Stomach (tissue), 9 donors: Measurements from ENCODE around the gene DCXR. TPM values are rescaled to one million over a fixed set of nuclear protein-coding genes. Genes with fewer than 3 reads are reported as not detected.

Experiments
- DNase-seq, 2 donors: peaks; one replicate each; pipeline versions ENCODE4 v3.0.0 to v3.0.0-alpha.2; 2013 to 2019
- H3K27ac ChIP-seq, 5 donors: fragments of 200-600 bp in 4 of 5; sonication (generic) in 4 of 5; one replicate each; pipeline ENCODE4 v1.5.1; 2013 to 2019; ENCODE audit warnings: mild to moderate bottlenecking in 1 of 5, moderate library complexity in 1 of 5
- H3K27me3 ChIP-seq, 3 donors: fragments of 200-600 bp; sonication (generic); one replicate each; pipeline ENCODE4 v1.5.1; 2017 to 2019; ENCODE audit warnings: mixed run types in 1 of 3
- H3K36me3 ChIP-seq, 4 donors: fragments of 200-600 bp; sonication (generic); 1 replicate in 3 of 4; 2 replicates in 1 of 4; pipeline ENCODE4 v1.5.1; 2016 to 2019
- H3K4me1 ChIP-seq, 4 donors: fragments of 200-600 bp; sonication (generic); one replicate each; pipeline ENCODE4 v1.5.1; 2016 to 2019
- H3K4me3 ChIP-seq, 4 donors: fragments of 200-600 bp; sonication (generic) in 3 of 4; one replicate each; pipeline ENCODE4 v1.5.1; 2016 to 2019; ENCODE audit warnings: mild to moderate bottlenecking in 1 of 4
- H3K9me3 ChIP-seq, 4 donors: fragments of 200-600 bp; sonication (generic); one replicate each; pipeline ENCODE4 v1.5.1; 2016 to 2019
- EP300 ChIP-seq: sonication (generic); formaldehyde crosslinking; IDR thresholded peaks from one replicate; pipeline ENCODE4 v1.6.1; 2017; ENCODE audit warnings: antibody characterized with exemption
- POLR2A ChIP-seq, 4 donors: fragments of 450-650 bp; IDR thresholded peaks; one replicate each; pipeline ENCODE4 v1.6.1; 2016; ENCODE audit warnings: antibody characterized with exemption in 4 of 4, control low read depth in 2 of 4, mild to moderate bottlenecking in 1 of 4, moderate library complexity in 1 of 4
- POLR2AphosphoS5 ChIP-seq, 3 donors: sonication (generic); formaldehyde crosslinking; IDR thresholded peaks; one replicate each; pipeline ENCODE4 v1.6.1; 2016; ENCODE audit warnings: antibody characterized with exemption in 3 of 3
- WGBS, 5 donors: extraction: QIAGEN DNeasy Blood & Tissue Kit in 3 of 5; methylation state at CpG; one replicate each; pipeline versions ENCODE4 v1.1.5 to v1.1.7; 2013 to 2018; 5-methylcytosine and 5-hydroxymethylcytosine counted together
- intact Hi-C: fragments of 100-400 bp; cut with DNase I; formaldehyde crosslinking; loops from one replicate; pipeline ENCODE4 v1.15.1; 2023; ENCODE audit warnings: low total_unique reads
- polyA plus RNA-seq, 3 donors: library from polyadenylated mRNA; stranded (reverse); fragments of 200-250 nt; gene quantifications; one replicate each; pipeline ENCODE4 v1.2.3, GENCODE V29; 2013
- total RNA-seq, 5 donors: library from RNA; depleted of rRNA; stranded (reverse); fragments of >200 nt; gene quantifications; one replicate each; pipeline versions ENCODE4 v1.1.0 to v1.2.3, GENCODE V29; 2014 to 2016
- TF ChIP-seq, protein P1 (sequence below), 7 experiments: fragments of 450-650 bp in 4 of 7; fragments of 200-600 bp in 3 of 7; sonication (generic) in 3 of 7; IDR thresholded peaks; one replicate each; pipeline ENCODE4 v1.5.1; 2016 to 2019; ENCODE audit warnings: antibody characterized with exemption in 7 of 7, control low read depth in 2 of 7, mild to moderate bottlenecking in 1 of 7
- donor health status: healthy with polysubstance abuse.
- donor health status: Bipolar disorder and iron deficiency.
- donor health status: healthy.

The DCXR gene
- total and polyA plus RNA-seq, 8 donors, result 11.1 to 461 (median 231) TPM

DNA sequence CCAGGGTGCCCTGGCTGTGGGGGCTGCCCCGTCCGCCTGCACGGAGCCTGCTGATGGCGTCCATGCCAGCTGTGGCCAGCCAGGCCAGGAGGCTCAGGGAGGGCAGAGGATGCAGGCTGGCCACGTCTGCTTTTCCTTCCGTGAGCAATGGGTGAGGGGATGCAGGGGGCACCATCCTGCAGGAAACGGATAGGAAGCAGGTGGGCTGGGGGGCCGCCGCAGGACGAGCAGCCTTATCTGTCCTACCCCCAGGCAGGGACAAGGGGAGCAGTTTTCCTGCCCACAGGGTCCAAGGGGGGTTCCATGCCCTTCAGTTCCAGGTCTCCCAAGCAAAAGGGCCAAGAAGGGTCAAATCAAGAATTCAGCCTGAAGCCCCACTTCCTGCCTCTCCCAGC is 21.4 kb upstream of the DCXR start:
- H3K36me3 ChIP-seq, result peaks cover 81 to 100% (median 100%) of the 10 kb centered on the region in 4 donors
- WGBS, 5 donors, result 74 to 89% (median 85%) methylated on average over 10 of the region's 10 CpGs
- intact Hi-C loops, result no loop called here

DNA sequence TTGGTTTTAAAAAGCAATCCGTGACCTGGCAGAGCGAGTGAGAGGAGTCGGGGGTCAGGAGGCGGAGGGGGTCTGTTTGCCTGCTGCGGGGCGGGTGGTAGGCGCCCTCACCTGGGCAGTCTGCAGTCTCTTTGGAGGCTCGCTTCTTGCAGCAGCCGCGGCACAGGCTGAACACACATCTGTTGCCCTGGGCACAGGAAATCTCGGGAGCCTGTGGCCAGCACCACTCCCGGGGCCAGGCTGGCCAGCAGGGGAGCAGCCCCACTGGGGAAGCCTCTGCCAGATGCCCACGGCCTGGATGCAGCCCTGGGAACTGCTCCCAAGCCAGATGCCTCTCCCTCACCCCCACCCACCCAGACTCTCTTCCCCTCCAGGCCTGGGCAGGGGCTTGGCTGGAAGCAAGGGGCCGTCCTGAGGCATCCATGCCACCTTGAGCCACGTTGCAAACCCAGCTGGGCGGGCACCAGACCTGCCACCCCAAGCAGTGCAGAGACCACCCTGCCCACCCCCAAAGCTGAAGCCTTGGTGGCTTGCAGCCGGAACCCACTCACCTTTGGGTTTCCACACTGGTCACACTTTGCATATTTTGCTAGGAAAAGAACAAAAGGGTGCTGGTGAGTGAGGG is 20.8 kb upstream of the DCXR start:
- intact Hi-C loops, result no loop called here
- peaks cover 80 to 100% (median 99%) of the 10 kb centered on the region in 4 donors for H3K36me3 ChIP-seq
- WGBS, 5 donors, result 61 to 83% (median 63%) methylated on average over 10 to 17 of the region's 17 CpGs
- no peak overlapping the region for H3K4me3 ChIP-seq
- H3K27me3 ChIP-seq, result no peaks in the 10 kb centered on the region
- peaks cover 6 to 26% (median 15%) of the 10 kb centered on the region in 4 donors for H3K4me1 ChIP-seq
- H3K27ac ChIP-seq, result peak overlapping the region in 1 of 5 donors; percentile 5
- TF ChIP-seq, protein P1, sequence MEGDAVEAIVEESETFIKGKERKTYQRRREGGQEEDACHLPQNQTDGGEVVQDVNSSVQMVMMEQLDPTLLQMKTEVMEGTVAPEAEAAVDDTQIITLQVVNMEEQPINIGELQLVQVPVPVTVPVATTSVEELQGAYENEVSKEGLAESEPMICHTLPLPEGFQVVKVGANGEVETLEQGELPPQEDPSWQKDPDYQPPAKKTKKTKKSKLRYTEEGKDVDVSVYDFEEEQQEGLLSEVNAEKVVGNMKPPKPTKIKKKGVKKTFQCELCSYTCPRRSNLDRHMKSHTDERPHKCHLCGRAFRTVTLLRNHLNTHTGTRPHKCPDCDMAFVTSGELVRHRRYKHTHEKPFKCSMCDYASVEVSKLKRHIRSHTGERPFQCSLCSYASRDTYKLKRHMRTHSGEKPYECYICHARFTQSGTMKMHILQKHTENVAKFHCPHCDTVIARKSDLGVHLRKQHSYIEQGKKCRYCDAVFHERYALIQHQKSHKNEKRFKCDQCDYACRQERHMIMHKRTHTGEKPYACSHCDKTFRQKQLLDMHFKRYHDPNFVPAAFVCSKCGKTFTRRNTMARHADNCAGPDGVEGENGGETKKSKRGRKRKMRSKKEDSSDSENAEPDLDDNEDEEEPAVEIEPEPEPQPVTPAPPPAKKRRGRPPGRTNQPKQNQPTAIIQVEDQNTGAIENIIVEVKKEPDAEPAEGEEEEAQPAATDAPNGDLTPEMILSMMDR (IDR thresholded peaks at IDR 0.05), result peak in 1 of 7 experiments; percentile 7
- TF ChIP-seq EP300 (no peak), POLR2AphosphoS5 (IDR thresholded peaks at IDR 0.05) (no peak)
- peak in 1 of 2 donors; percentile 42 for DNase-seq
- H3K9me3 ChIP-seq, result no peaks in the 10 kb centered on the region

More for the DNA sequence above, 21.4 kb upstream of the DCXR start:
- DNase-seq, result no peak
- no peaks in the 10 kb centered on the region for H3K27me3 ChIP-seq
- no peaks in the 10 kb centered on the region for H3K9me3 ChIP-seq
- peak overlapping the region in 1 of 5 donors; percentile 5 for H3K27ac ChIP-seq
- peaks cover 4 to 26% (median 15%) of the 10 kb centered on the region in 4 donors for H3K4me1 ChIP-seq
- no peak overlapping the region for H3K4me3 ChIP-seq
- TF ChIP-seq, protein P1 (IDR thresholded peaks at IDR 0.05), result no peak
- TF ChIP-seq POLR2A (IDR thresholded peaks at IDR 0.05) (no peak), POLR2AphosphoS5 (IDR thresholded peaks at IDR 0.05) (no peak), EP300 (no peak)

DNA sequence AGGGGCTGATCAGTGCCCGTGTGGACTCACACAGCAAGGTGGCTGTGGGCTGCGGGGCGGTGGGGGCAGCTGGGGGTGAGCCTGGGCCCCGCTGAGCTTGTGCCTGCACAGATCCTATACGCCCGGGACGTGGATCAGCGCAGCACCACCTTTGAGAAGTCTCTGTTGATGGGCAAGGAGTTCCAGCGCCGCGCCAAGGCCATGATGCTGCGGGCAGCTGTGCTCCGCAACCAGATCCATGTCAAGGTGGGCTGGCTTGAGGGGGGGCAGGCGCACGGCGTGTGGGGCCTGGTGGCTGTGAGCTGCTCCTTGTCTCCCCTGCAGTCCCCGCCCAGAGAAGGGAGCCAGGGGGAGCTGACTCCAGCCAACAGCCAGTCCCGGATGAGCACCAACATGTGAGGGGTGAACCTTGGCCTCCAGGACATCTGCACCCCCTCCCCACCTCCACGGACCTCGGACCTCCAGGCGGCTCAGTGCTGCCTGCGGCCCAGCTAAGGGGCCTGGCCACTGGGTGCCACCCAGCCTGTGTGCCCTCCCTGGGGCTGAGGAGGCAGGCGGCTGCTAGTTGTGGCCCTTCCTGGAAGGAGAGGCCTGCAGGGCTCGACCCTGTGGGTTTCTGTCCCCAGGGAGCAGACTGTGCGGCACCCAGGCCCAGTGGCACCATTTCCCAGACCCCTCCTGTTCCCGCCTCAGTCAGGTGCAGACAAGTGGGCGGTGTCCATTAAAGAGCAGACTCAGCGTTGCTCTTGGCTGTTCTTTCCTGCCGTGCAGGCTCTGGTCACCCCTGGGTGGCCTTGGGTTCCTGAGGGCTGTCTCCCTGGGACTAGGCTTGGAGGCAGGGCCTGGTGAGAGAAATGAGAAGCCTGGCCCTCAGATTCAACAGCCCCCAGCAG is 19.5 kb upstream of the DCXR start:
- TF ChIP-seq POLR2AphosphoS5 (IDR thresholded peaks at IDR 0.05), result no peak
- no peak for TF ChIP-seq EP300
- TF ChIP-seq POLR2A (IDR thresholded peaks at IDR 0.05), result no peak
- Histone ChIP-seq H3K36me3 (peaks cover 67 to 89% (median 87%) of the 10 kb centered on the region in 4 donors), H3K4me1 (peaks cover 18 to 33% (median 24%) of the 10 kb centered on the region in 4 donors), H3K27me3 (no peaks in the 10 kb centered on the region), H3K4me3 (no peak overlapping the region), H3K27ac (no peak overlapping the region), H3K9me3 (no peaks in the 10 kb centered on the region)
- no peak for DNase-seq
- intact Hi-C loops, result no loop called here
- 79 to 92% (median 83%) methylated on average over 14 to 29 of the region's 29 CpGs for WGBS, 5 donors

DNA sequence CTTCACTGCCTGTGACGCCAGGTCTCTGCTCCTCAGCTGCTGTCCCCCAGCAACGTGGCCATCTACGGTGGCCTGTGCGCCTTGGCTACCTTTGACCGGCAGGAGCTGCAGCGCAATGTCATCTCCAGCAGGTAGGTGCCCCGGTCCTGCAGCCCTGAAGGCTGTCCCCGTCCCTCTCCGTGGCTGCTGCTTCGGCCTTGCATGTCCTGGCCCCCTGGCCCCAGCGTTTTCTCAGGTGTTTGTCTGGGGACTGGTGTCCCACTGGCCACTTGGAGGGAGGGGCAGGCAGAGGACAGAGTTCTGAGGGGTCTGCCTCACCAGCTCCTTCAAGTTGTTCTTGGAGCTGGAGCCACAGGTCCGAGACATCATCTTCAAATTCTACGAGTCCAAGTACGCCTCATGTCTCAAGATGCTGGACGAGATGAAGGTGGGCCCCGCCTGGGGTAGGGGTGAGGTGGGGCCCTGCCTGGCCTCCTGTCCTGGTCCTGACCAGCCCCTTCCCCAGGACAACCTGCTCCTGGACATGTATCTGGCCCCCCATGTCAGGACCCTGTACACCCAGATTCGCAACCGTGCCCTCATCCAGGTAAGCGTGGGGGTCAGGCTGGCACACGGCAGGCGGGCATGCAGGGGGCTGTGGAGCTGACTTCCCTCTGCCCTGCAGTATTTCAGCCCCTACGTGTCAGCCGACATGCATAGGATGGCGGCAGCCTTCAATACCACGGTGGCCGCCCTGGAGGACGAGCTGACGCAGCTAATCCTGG is 18.6 kb upstream of the DCXR start:
- H3K4me1 ChIP-seq, result peaks cover 18 to 34% (median 25%) of the 10 kb centered on the region in 4 donors
- H3K27me3 ChIP-seq, result no peaks in the 10 kb centered on the region
- no peak for DNase-seq
- no peak overlapping the region for H3K4me3 ChIP-seq
- intact Hi-C loops, result no loop called here
- H3K9me3 ChIP-seq, result no peaks in the 10 kb centered on the region
- TF ChIP-seq, protein P1 (IDR thresholded peaks at IDR 0.05), result no peak
- TF ChIP-seq POLR2A (IDR thresholded peaks at IDR 0.05) (no peak), POLR2AphosphoS5 (IDR thresholded peaks at IDR 0.05) (no peak), EP300 (no peak)
- peaks cover 63 to 81% (median 79%) of the 10 kb centered on the region in 4 donors for H3K36me3 ChIP-seq
- 84 to 89% (median 89%) methylated on average over 17 to 28 of the region's 28 CpGs for WGBS, 5 donors
- no peak overlapping the region for H3K27ac ChIP-seq
